Stimulated activated CD8-positive, alpha-beta memory T cell treated with anti-CD3 and anti-CD28 coated beads, Interleukin-7, amount 100 ng/mL, for 1 hour (primary cell): ENCODE measurements around the gene KRT80.

Source experiments
- DNase-seq, 2 donors: peaks; one replicate each; pipeline ENCODE4 v3.0.0-alpha.2; 2020; ENCODE audit warnings: low read depth in 2 of 2

Gene KRT80

GRCh38 chr12:52210925-52211650, 19.3 kb upstream of the KRT80 start:
- no peak for DNase-seq

DNA sequence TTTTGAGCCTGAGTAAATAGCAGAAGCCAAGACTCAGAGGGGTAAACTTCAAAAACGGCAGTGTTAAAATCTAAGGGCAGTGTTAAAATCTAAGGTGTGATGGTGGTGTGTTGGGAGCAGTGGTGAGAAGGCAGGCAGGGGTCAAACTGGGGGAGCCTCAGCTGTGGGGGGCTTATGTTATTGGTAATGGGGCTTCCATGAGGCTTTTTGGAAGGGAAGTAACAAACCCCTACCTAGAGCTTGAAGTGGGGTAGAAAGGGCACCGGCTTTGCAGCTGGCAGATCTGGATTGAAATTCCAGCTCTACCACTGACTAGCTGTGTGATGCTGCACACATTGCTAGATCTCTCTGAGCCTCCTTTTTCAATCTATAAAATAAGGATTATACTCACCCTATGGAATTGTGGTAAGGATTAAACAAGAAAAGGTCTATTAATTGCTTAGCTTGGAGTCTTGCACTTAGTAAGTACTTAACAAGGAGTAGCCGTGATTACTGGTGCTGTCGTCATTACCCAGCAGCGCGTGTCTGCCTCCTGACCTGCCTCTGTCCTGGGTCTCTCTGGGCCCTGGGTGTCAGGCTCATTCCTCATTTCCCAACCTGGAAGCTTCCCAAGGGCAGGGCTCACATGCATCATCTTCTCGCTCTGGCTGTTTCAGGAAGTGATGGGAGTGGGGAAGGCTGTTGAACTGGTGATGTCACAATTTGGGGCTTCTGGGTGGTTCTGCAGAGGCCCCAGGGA, 18.5 kb upstream of the KRT80 start:
- no peak for DNase-seq

DNA sequence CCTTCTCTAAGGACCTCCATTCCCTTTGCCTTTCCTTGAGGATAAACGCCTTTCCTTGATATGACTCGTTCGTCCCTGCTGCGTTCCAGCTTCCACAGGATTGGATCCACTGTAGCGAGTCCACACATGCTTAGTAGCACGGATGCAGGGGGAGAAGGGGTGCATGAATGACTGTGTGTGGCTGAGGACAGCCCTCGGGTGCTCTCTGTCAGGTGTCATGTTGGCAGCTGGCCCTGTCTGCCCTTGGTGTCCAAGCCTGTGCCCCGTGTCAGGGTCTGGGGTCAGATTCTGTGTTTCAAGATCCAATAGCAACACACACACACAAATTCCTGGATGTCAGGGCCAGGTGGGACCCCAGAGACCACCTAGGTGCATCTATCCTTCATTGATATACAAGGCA, 17.5 kb upstream of the KRT80 start:
- DNase-seq: no peak

GRCh38 chr12:52208424-52209165, 16.8 kb upstream of the KRT80 start:
- DNase-seq: no peak

GRCh38 chr12:52207895-52208294, 16.1 kb upstream of the KRT80 start:
- DNase-seq: no peak

DNA sequence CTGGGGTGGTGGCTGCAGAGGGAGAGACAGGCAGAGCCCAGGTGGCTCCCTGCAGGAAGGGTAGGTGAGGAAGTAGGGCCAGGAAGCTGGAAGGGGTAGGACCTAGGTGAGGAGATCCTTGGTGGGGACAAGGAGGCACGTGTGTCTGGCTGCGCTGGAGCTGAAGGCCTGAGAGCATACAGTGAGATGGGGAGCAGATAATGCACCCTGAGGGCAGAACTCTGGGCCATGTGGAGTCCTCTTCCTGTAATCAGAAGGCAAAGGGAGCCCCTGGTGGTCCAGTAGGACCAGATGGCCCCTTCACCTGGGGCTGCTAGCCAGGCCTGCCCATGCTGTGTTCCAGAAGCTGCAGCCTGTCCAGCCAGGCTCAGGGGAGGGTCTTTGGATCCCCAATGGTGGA, 15.3 kb upstream of the KRT80 start:
- DNase-seq: no peak

DNA sequence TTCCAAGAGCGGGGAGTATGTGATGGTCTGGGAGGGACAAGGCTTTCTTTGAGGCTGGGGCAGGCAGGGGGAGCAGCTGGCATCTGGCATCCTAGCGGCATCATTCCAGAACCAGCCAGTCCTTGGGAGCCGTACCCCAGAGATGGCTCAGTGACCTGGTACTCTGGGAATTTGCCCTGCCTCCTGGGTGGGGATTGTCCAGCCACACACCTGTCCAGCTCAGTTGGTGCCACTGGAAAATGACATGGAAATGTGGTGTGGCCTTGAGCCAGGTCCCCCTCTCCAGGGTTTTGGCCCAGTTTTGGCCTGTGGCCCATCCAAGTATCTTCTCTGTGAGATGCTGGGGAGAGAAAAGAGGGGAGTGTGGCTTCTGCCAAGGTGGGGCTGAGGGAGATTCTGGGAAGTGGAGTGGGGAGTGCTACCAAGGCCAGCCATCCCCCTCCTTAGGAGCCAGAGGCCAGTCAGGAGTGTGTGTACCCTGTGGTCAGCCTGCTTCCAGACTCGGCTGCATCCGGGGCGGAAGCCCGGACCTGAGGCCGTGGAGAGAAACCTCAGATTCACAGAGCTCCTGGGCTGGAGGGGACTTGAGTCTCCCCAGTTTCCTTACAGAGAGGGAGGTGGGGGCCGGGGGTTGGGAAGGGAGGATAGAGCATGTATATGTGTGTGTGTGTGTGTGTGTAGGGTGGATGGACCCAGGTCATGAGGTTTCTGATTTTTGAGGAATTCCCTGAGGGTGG, 14.7 kb upstream of the KRT80 start:
- DNase-seq: no peak

DNA sequence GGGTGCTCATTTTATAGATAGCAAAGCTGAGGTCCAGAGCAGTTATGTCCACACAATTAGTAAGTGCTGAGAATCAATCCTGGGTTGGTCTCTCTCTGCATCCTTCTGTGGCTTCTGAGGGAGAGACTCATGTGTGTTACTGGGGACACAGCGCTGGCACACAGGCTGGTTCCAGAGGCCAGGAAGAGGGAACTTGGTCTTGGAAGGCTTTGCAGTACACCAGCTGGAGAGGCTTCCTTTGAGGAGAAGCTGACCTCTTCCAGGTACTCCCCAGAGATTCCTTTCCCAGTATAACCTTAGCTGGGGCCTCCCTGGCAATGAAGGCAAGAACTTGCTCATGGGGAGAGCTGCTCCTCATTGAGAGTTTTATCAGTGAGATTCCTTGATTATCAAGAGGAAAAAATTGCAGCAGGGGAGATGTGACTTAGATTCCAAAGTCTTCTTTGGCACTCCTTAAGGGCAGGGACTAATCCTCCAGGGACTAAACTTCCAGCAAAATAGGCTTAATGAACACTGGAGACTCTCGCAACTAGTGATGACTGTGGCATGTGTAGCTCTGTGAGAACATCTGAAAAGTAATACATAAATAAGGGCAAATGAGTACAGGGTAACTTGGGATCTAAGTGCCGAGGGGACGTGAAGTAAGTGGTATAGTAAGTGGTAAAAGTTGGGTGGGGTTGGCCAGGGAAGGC, 13.9 kb upstream of the KRT80 start:
- no peak for DNase-seq

- no peak for DNase-seq
Measured at GRCh38 chr12:52204931-52205505, 13.2 kb upstream of the KRT80 start.

DNA sequence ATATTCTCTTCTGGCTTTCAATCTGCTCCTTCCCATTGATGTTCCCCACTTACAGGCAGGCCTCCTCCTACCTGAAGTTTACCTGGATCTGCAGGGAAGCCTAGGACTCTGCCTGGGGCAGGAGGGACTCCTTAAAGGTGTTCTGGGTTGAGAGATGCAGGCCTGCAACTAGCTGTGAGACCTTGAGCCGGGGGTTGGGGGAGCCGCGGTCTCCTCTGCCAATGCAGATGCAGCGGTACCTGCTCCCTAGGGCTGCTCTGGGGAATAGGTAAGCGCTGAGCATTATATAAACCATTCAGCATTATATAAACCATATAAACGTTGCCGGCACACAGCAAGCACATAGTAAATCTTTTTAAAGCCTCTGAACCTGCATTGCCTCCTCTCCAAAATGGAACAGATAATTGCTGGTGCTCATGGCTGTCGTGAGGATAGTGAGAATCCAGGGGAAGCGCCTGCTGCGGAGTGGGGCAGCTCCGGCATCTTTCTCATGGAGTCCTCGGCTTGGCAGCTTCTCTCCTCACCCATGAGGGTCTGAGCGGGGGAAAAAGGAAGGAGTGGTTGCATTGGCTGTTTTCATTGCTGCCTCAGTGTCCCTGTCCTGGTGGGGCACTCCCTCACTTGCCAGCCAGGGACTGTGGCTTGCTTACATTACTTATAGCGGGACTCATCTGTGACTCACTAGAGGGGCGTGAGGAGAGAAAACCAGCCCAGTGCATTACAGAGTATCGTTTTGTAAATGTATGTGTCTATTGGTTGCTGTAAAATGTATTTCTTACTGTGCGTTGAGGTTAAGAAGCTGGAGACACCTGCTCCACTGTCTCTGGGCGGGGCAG, 12.5 kb upstream of the KRT80 start:
- DNase-seq: no peak

GRCh38 chr12:52203079-52203921, 11.5 kb upstream of the KRT80 start:
- no peak for DNase-seq

DNA sequence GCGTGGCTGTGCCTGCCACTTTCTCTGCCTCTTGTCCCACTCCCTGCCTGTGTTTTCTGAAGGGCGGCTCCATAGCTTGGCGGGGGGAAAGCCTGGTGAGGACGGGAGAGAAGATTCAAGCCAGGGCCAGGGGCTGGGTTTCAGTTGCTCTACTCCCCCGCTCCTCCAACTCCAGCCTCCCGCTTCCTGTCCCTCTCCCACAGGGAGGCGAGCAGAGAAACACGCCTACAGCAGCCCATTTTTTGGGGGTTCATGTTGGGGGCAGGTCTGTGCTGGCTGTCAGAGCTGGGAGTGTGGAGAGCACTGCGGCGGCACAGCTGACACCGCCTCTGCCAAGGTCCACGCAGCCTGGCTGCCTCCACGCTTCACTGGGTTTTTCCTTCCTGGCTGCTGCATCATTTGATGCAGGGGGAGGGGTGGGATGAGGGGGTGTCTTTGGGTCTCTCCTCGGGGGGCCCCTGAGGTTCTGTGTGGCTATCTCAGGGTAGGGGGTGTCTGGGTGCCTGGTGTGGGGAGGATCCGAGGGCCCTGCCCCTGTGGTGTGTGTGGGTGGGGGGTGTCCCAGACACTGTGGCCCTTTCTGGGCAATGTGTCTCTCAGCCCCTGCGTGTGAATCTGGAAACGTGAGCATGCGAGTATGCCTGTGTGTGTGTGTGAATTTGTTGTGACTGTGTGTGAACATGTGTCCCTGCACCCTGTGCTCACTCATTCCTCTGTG, 10.7 kb upstream of the KRT80 start:
- DNase-seq: no peak

DNA sequence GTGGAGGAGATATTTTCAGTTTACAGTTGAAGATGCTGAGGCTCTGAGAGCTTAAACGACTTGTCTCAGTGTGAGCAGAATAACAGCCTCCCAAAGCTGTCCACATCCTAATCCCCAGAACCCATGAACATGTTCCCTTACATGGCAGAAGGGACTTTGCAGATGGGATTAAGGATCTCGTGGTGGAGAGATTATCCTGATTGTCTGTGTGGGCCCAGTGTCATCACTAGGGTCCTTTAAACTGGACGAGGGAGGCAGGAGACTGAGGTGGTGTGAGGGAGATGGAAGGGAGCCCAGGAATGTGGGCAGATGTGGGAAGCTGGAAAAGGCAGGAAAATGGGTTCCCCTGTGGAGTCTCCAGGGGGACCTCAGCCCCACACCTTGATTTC, 9.6 kb upstream of the KRT80 start:
- DNase-seq: no peak

DNA sequence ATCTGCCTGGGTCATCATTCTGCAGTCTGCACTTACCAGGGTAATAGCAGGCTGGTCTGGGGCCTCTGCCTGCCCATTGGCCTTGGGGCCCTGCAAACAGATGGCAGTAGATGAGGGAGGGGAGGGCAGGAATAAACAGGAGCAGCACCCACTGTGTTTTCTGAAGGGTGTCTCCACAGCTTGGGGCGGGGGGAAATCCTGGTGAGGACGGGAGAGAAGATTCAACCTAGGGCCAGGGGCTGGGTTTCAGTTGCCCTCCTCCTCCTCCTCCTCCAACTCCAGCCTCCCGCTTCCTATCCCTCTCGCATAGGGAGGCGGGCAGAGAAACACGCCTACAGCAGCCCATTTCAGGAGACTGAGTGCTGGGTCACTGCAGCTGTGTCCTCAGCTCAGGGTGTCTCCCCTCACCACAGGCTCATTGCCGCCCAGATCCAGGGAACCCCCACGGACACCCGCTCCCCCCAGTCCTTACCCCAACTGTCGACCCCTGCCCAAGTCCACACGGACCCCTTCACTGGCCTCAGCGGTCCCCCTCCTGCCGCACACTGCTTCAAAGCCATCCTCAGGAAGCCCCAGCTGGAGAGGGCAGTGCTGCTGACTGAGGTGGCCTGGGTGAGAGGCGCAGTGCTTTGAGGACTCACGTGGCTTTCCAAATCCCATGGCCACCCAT, 9.1 kb upstream of the KRT80 start:
- DNase-seq: no peak

- no peak for DNase-seq
Measured at GRCh38 chr12:52200086-52200780, 8.4 kb upstream of the KRT80 start.

DNA sequence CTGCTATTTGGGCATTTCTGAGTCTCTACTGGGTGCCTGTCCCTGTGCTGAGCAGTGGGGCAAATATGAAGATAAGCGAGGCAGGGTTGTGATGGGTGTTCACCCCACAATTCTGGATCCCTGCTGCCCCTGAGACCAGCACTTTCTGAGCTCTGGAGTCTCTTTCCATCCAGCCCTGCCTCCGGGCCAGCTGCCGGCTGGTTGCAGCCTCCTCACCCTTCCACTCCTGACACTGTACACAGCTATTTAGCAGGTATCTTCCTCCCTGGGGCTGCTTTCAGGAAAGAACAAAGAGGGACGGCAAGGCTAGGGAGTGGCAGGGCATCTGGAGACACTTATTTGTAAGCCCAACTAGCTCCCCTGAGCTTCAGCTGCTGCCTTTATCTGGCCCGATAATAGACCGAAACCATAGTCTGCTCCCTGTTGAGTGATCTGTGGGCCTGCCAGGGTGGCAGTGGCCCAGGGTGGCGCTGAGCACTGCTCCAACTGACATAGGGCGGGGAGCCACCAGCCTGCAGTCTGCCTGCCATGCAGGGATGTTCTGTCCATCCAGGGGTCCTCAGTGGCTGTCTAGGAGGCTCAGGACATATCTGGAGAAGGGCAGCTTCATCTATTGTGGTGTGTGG, 7.6 kb upstream of the KRT80 start:
- DNase-seq: no peak
